ENCODE results near the gene SLC11A1. TPM values are rescaled to one million over a fixed set of nuclear protein-coding genes. Genes with fewer than 3 reads are reported as not detected.

Gene SLC11A1
- total RNA-seq, 1 experiment from 2014 or later = 0.44 TPM

DNA sequence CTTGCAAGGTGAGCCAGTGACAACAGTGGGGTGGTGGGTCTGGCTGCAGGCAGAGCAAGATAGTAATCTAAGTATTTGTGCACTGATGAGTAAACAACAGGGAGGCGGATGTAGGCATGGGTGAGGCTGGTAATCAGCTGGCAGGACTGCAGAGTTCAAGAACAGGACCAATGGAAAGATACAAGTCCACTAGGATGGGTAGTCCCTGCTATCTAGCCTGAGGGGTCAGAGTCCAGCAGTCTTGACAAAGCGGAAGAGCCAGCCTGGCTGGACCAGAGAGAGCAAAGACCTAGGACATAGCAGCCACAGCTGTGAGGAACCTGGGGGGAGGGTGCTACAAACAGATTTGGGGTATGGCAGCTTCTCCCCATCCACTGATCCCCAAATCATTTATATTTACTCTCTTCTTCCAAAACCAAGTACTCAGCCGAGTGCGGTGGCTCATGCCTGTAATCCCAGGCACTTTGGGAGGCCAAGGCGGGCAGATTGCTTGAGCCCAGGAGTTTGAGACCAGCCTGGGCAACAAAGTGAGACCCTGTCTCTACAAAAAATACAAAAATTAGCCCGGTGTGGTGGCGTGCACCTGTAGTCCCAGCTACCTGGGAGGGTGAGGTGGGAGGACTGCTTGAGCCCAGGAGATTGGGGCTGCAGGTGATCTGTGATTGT, 62.8 kb downstream of the SLC11A1 start:
- Histone ChIP-seq H3K27me3 (ENCODE audit: insufficient read depth, low read depth) (no peaks in the 10 kb centered on the region), H3K36me3 (ENCODE audit: low read depth) (no peaks in the 10 kb centered on the region), H2AFZ (no peak overlapping the region), H3K9me2 (ENCODE audit: insufficient read depth) (no peaks in the 10 kb centered on the region), H4K20me1 (ENCODE audit: insufficient read depth) (no peaks in the 10 kb centered on the region), H3K27ac (no peak overlapping the region), H3K79me2 (ENCODE audit: low read depth) (no peaks in the 10 kb centered on the region), H3K9me3 (ENCODE audit: insufficient read depth, low read depth) (no peaks in the 10 kb centered on the region), H3K4me3 (no peak overlapping the region), H3K4me1 (replicated peaks; ENCODE audit: insufficient read depth) (peaks cover 50% of the 10 kb centered on the region), H3F3A (ENCODE audit: insufficient read depth, low read depth) (peaks cover 43% of the 10 kb centered on the region), H3K4me2 (peak overlapping the region; percentile 43)
- no TSS peak for BruUV-seq (replicated peaks)
- intact Hi-C loops (cut with micrococcal nuclease; ENCODE audit: unreplicated experiment) = loop anchor here (2.0 kb wide), 1 partner anchor 38 kb away; no protein-coding TSS in a partner anchor
- no peak for TF ChIP-seq EZH2 (IDR thresholded peaks at IDR 0.05; ENCODE audit: low read depth)
- TF ChIP-seq, protein P1, sequence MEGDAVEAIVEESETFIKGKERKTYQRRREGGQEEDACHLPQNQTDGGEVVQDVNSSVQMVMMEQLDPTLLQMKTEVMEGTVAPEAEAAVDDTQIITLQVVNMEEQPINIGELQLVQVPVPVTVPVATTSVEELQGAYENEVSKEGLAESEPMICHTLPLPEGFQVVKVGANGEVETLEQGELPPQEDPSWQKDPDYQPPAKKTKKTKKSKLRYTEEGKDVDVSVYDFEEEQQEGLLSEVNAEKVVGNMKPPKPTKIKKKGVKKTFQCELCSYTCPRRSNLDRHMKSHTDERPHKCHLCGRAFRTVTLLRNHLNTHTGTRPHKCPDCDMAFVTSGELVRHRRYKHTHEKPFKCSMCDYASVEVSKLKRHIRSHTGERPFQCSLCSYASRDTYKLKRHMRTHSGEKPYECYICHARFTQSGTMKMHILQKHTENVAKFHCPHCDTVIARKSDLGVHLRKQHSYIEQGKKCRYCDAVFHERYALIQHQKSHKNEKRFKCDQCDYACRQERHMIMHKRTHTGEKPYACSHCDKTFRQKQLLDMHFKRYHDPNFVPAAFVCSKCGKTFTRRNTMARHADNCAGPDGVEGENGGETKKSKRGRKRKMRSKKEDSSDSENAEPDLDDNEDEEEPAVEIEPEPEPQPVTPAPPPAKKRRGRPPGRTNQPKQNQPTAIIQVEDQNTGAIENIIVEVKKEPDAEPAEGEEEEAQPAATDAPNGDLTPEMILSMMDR (conservative IDR thresholded peaks at IDR 0.05) = no peak
- ChIA-PET POLR2A (ENCODE audit: unreplicated experiment) (interaction anchor here (0.7 kb wide), 1 partner anchor 58 kb away, joined by 3 read pairs; no protein-coding TSS in a partner anchor), CTCF (no interaction called here)
- DNase-seq = peak; percentile 66 to 88

DNA sequence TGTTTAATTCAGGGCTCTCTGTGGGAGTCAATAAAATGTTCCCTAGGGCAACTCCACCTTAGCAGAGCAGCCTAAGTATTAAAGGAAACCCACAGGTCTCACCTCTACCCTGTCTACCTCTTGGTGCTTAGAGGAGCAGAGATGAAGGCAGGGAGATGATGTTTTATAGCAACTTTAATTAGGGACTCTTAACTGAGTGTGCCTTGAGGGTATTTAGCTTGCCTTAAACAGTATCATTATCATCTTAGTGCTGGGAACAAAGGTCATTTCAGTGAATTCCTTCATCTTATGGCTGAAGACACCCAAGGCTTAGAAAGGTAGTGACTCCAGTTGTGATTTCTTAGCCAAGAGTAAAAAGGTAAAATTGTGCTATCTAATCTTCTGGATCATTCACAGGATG, 63.5 kb downstream of the SLC11A1 start:
- Histone ChIP-seq H3K4me2 (peak overlapping the region; percentile 43), H3K9me3 (ENCODE audit: insufficient read depth, low read depth) (no peaks in the 10 kb centered on the region), H3K4me1 (replicated peaks; ENCODE audit: insufficient read depth) (peaks cover 55% of the 10 kb centered on the region), H3K27ac (no peak overlapping the region), H3K27me3 (ENCODE audit: insufficient read depth, low read depth) (no peaks in the 10 kb centered on the region), H3K4me3 (no peak overlapping the region), H2AFZ (no peak overlapping the region), H4K20me1 (ENCODE audit: insufficient read depth) (no peaks in the 10 kb centered on the region), H3K79me2 (ENCODE audit: low read depth) (no peaks in the 10 kb centered on the region), H3K36me3 (ENCODE audit: low read depth) (no peaks in the 10 kb centered on the region), H3F3A (ENCODE audit: insufficient read depth, low read depth) (peaks cover 50% of the 10 kb centered on the region), H3K9me2 (ENCODE audit: insufficient read depth) (no peaks in the 10 kb centered on the region)
- no TSS peak for BruUV-seq (replicated peaks)
- no peak for TF ChIP-seq EZH2 (IDR thresholded peaks at IDR 0.05; ENCODE audit: low read depth)
- TF ChIP-seq, protein P1 (conservative IDR thresholded peaks at IDR 0.05) = no peak
- ChIA-PET CTCF (no interaction called here), POLR2A (ENCODE audit: unreplicated experiment) (no interaction called here)
- intact Hi-C loops (cut with micrococcal nuclease; ENCODE audit: unreplicated experiment) = loop anchor here (2.0 kb wide), 1 partner anchor 39 kb away; no protein-coding TSS in a partner anchor
- DNase-seq = peak in 1 of 2 experiments; percentile 43

Small RNAs within 50 kb of the gene (microRNA-seq; reads per million reads assigned to microRNA genes)
- gene MIR26B (ENCODE audit: borderline number of aligned reads, borderline replicate concordance) (21,025 reads per million, percentile 96 among the genes with 10 or more reads in this experiment), gene MIR6810 (ENCODE audit: borderline number of aligned reads, borderline replicate concordance) (7.4 reads per million, percentile 7 among the genes with 10 or more reads in this experiment)

Other genes starting within 250 kb of the SLC11A1 start
- gene CXCR1, start 215.3 kb upstream of the SLC11A1 start, total RNA-seq (2021) = not detected in 2 replicates
- gene ARPC2, start 165.1 kb upstream of the SLC11A1 start, total RNA-seq (2021) = 228 and 273 TPM in 2 replicates
- 0.20 and 0.22 TPM in 2 replicates for gene GPBAR1, start 121.3 kb upstream of the SLC11A1 start, total RNA-seq (2021)
- gene AAMP, start 112.1 kb upstream of the SLC11A1 start, total RNA-seq (2021) = 126 and 165 TPM in 2 replicates
- 94.7 and 102 TPM in 2 replicates for gene PNKD, start 111.8 kb upstream of the SLC11A1 start, total RNA-seq (2021)
- 172 and 187 TPM in 2 replicates for gene TMBIM1, start 89.8 kb upstream of the SLC11A1 start, total RNA-seq (2021)
- gene CATIP, start 25.4 kb upstream of the SLC11A1 start, total RNA-seq (2021) = 1.1 and 2.4 TPM in 2 replicates
- 61.8 and 69.6 TPM in 2 replicates for gene CTDSP1, start 17.6 kb downstream of the SLC11A1 start, total RNA-seq (2021)
- gene VIL1, start 36.9 kb downstream of the SLC11A1 start, total RNA-seq (2021) = not detected in 2 replicates
- 13.1 and 15.4 TPM in 2 replicates for gene USP37, start 186.1 kb downstream of the SLC11A1 start, total RNA-seq (2021)
- gene CNOT9, start 186.6 kb downstream of the SLC11A1 start, total RNA-seq (2021) = 45.8 and 46.0 TPM in 2 replicates
- 0.74 and 1.3 TPM in 2 replicates for gene PLCD4, start 225.6 kb downstream of the SLC11A1 start, total RNA-seq (2021)